Measurements from ENCODE around the gene HSPBAP1. TPM values are rescaled to one million over a fixed set of nuclear protein-coding genes. Genes with fewer than 3 reads are reported as not detected.
A peak's percentile ranks its signal among the peaks of the same experiment; 100 is the strongest.

Gene HSPBAP1
- total and polyA plus RNA-seq, 9 of the 15 experiments (the other 6 are each of a cell fraction or from before 2014, with no cell fraction given) = 2.1 to 4.5 (median 3.4) TPM

DNA sequence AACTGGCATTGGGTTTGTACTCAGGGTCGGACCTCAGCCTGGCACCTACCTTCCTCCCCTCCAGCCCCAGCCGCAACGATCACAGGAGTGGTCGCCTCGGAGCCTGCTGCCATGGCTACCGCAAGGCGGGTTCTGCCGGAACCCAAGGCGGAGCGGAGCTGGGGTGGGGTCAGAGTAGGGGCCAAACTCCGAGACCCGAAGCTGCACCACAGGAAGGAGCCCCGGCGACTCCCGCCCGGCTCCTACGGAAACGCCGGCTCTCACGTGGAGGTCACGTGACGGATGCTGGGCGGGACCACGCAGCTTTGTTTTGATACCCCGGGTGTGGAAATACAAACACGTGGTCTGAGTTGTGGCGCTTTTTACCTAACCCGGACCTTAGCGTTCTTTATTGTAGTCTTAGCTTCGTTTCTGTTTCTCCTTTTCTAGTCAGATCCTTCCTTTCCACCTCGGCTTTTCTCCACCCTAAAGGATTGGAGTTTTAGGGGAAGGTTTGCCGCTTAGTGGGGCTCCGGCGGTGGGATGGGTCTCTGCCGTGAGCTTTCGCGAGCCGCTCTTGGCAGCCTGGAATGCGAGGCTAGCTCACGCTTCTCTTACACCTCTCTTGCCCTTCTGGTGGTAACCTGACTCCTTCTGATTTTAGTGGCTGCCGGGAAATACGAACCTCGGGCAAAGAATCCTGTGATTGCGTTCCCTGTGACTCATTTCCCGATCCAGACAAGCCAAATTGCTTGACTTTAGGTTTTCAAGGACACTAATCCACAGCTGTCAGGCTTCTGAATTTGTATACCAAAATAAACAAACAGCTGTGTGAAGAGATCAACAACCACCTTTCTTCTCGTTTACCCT, at the start of gene HSPBAP1 (continued):
- TF ChIP-seq, protein P1, sequence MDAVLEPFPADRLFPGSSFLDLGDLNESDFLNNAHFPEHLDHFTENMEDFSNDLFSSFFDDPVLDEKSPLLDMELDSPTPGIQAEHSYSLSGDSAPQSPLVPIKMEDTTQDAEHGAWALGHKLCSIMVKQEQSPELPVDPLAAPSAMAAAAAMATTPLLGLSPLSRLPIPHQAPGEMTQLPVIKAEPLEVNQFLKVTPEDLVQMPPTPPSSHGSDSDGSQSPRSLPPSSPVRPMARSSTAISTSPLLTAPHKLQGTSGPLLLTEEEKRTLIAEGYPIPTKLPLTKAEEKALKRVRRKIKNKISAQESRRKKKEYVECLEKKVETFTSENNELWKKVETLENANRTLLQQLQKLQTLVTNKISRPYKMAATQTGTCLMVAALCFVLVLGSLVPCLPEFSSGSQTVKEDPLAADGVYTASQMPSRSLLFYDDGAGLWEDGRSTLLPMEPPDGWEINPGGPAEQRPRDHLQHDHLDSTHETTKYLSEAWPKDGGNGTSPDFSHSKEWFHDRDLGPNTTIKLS (IDR thresholded peaks at IDR 0.05; ENCODE audit: borderline replicate concordance, low read depth) = peak; percentile 63; the same call in 1 of the 2 replicates
- TF ChIP-seq, protein P2, sequence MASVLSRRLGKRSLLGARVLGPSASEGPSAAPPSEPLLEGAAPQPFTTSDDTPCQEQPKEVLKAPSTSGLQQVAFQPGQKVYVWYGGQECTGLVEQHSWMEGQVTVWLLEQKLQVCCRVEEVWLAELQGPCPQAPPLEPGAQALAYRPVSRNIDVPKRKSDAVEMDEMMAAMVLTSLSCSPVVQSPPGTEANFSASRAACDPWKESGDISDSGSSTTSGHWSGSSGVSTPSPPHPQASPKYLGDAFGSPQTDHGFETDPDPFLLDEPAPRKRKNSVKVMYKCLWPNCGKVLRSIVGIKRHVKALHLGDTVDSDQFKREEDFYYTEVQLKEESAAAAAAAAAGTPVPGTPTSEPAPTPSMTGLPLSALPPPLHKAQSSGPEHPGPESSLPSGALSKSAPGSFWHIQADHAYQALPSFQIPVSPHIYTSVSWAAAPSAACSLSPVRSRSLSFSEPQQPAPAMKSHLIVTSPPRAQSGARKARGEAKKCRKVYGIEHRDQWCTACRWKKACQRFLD (CRISPR knock-in tag; IDR thresholded peaks at IDR 0.05) = peak; percentile 82
- TF ChIP-seq C11orf30 (IDR thresholded peaks at IDR 0.05; ENCODE audit: low read depth) = peak; percentile 34
- TF ChIP-seq HOXB6 (CRISPR knock-in tag; IDR thresholded peaks at IDR 0.05; ENCODE audit: borderline replicate concordance) = no peak
- TF ChIP-seq, protein P3, sequence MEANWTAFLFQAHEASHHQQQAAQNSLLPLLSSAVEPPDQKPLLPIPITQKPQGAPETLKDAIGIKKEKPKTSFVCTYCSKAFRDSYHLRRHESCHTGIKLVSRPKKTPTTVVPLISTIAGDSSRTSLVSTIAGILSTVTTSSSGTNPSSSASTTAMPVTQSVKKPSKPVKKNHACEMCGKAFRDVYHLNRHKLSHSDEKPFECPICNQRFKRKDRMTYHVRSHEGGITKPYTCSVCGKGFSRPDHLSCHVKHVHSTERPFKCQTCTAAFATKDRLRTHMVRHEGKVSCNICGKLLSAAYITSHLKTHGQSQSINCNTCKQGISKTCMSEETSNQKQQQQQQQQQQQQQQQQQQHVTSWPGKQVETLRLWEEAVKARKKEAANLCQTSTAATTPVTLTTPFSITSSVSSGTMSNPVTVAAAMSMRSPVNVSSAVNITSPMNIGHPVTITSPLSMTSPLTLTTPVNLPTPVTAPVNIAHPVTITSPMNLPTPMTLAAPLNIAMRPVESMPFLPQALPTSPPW (CRISPR knock-in tag; IDR thresholded peaks at IDR 0.05) = peak; percentile 62
- TF ChIP-seq, protein P4, sequence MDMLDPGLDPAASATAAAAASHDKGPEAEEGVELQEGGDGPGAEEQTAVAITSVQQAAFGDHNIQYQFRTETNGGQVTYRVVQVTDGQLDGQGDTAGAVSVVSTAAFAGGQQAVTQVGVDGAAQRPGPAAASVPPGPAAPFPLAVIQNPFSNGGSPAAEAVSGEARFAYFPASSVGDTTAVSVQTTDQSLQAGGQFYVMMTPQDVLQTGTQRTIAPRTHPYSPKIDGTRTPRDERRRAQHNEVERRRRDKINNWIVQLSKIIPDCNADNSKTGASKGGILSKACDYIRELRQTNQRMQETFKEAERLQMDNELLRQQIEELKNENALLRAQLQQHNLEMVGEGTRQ (CRISPR knock-in tag; IDR thresholded peaks at IDR 0.05) = peak; percentile 96
- no peak for TF ChIP-seq RBM22 (IDR thresholded peaks at IDR 0.05; ENCODE audit: low read depth, low read length, poor library complexity, severe bottlenecking)
- TF ChIP-seq DPF2 (IDR thresholded peaks at IDR 0.05) = 0 out of 2 replicates have a peak, but pooled peaks have one; percentile 46
- TF ChIP-seq SAP30 (IDR thresholded peaks at IDR 0.05; ENCODE audit: borderline replicate concordance, insufficient read depth, low read depth, low read length, poor library complexity, severe bottlenecking) = peak; percentile 80
- peak; percentile 88 for TF ChIP-seq EP400 (IDR thresholded peaks at IDR 0.05)
- TF ChIP-seq, protein P5, sequence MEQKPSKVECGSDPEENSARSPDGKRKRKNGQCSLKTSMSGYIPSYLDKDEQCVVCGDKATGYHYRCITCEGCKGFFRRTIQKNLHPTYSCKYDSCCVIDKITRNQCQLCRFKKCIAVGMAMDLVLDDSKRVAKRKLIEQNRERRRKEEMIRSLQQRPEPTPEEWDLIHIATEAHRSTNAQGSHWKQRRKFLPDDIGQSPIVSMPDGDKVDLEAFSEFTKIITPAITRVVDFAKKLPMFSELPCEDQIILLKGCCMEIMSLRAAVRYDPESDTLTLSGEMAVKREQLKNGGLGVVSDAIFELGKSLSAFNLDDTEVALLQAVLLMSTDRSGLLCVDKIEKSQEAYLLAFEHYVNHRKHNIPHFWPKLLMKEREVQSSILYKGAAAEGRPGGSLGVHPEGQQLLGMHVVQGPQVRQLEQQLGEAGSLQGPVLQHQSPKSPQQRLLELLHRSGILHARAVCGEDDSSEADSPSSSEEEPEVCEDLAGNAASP (IDR thresholded peaks at IDR 0.05) = no peak
- peak; percentile 95 for TF ChIP-seq FOXK2 (conservative IDR thresholded peaks at IDR 0.05 in 1 of 2, IDR thresholded peaks at IDR 0.05 in 1 of 2; ENCODE audit: low read depth in 2 of 2)
- TF ChIP-seq POLR2H (tag; IDR thresholded peaks at IDR 0.05; ENCODE audit: low read depth) = peak; percentile 31
- TF ChIP-seq MCM2 (IDR thresholded peaks at IDR 0.05; ENCODE audit: low read depth) = no peak
- TF ChIP-seq KLF1 (tag; IDR thresholded peaks at IDR 0.05) = no peak
- TF ChIP-seq FOXJ2 (tag; IDR thresholded peaks at IDR 0.05) = 0 out of 2 replicates have a peak, but pooled peaks have one; percentile 46
- no peak for TF ChIP-seq FOXM1 (IDR thresholded peaks at IDR 0.05; ENCODE audit: low read depth)
- 0 out of 2 replicates have a peak, but pooled peaks have one; percentile 25 for TF ChIP-seq FOXM1 (CRISPR knock-in tag; IDR thresholded peaks at IDR 0.05; ENCODE audit: low read depth)
- TF ChIP-seq KDM1A (IDR thresholded peaks at IDR 0.05) = peak in 1 of 2 experiments; percentile 29; a peak in 1 of 4 replicates
- TF ChIP-seq CXXC5 (CRISPR knock-in tag; IDR thresholded peaks at IDR 0.05) = peak; percentile 82
